Dendritic cell treated with granulocyte-macrophage colony-stimulating factor and Interleukin-4, amounts not matched to agents 40 ng/mL and 50 ng/mL, for 4 days (primary cell): ENCODE measurements around the gene C2orf80.
"Not testable (repeated sequence)": the region's sequence is repeated elsewhere in the genome, so short reads cannot be mapped to it uniquely, and the experiment has no call there.

Experiments used
- H3K27ac Mint-ChIP-seq: one replicate; pipeline ENCODE4 v1.8.0; 2022; ENCODE audit warnings: mild to moderate bottlenecking, mixed read lengths
- H3K27me3 Mint-ChIP-seq: one replicate; pipeline ENCODE4 v1.8.0; 2022; ENCODE audit warnings: mild to moderate bottlenecking, mixed read lengths
- H3K36me3 Mint-ChIP-seq: one replicate; pipeline ENCODE4 v1.8.0; 2022; ENCODE audit warnings: low read depth, mixed read lengths
- H3K4me1 Mint-ChIP-seq: one replicate; pipeline ENCODE4 v1.8.0; 2022; ENCODE audit warnings: low read depth, mixed read lengths
- H3K4me3 Mint-ChIP-seq: one replicate; pipeline ENCODE4 v1.8.0; 2022; ENCODE audit warnings: mild to moderate bottlenecking, moderate library complexity, mixed read lengths
- H3K9me3 Mint-ChIP-seq: one replicate; pipeline ENCODE4 v1.8.0; 2022; ENCODE audit warnings: mixed read lengths
- intact Hi-C: fragments of 100-400 bp; cut with micrococcal nuclease; formaldehyde crosslinking; loops from one replicate; pipeline ENCODE4 v1.15.0; 2022

The C2orf80 gene

DNA sequence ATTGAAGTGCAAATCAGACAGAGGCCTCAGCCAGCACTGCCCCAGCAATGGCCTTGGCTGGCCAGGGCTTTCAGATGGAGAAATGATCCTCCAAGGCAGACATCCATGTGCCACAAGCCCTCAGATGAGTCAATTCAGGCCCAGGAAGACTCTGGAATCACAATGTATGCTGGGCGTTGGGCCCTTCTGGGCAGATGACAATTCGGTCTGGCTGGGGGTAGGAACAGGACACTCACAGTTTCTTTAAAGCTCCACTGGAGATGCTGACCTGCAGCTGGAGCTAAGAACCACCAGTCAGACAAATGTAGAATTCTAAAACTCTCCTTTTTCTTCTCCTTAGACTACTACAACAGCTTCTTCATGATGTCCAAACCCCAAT is 53.1 kb downstream of the C2orf80 start:
- H3K27ac Mint-ChIP-seq: no peak overlapping the region
- H3K4me3 Mint-ChIP-seq: no peak overlapping the region
- H3K27me3 Mint-ChIP-seq: no peaks in the 10 kb centered on the region
- H3K36me3 Mint-ChIP-seq: no peaks in the 10 kb centered on the region
- H3K4me1 Mint-ChIP-seq: no peaks in the 10 kb centered on the region
- H3K9me3 Mint-ChIP-seq: no peaks in the 10 kb centered on the region
- intact Hi-C loops: no loop called here

- Mint-ChIP-seq H3K27me3 (no peaks in the 10 kb centered on the region), H3K36me3 (no peaks in the 10 kb centered on the region), H3K4me1 (no peaks in the 10 kb centered on the region), H3K27ac (no peak overlapping the region), H3K9me3 (no peaks in the 10 kb centered on the region), H3K4me3 (no peak overlapping the region)
- intact Hi-C loops: no loop called here
Observed at GRCh38 chr2:208135794-208136715, 53.8 kb downstream of the C2orf80 start.

DNA sequence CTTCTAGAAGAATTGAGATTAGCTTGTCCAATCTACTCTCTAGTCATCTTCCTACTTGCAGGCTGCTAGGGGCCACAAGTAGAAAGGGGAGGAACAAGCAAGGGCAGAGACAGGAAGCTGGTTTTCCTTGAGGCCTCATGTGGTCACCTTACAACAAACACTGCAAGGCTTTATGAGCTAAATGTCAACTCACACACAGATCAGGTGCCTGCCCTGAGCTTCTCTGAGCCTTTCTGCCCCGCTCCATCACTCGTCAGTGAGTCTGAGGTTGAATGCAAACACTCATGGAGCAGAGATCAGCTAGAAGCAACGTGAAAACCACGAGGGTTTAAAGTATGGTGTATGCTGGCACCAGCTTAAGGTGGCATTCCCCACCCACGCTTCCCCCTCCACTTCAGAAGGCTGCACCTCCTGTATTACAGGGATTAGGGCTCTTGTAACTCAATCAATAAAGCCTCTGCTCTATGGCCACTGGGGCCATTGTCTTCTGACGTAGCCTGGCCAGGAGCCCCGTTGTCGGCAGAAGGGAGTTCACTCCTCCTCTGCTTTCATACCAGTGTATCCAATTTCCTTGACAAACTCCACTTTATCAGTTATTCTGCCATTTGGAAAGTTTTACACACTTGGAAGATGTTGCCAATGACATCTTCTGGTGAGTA is 54.8 kb downstream of the C2orf80 start:
- H3K4me1 Mint-ChIP-seq: no peaks in the 10 kb centered on the region
- H3K9me3 Mint-ChIP-seq: no peaks in the 10 kb centered on the region
- no peaks in the 10 kb centered on the region for H3K36me3 Mint-ChIP-seq
- H3K4me3 Mint-ChIP-seq: no peak overlapping the region
- H3K27me3 Mint-ChIP-seq: no peaks in the 10 kb centered on the region
- intact Hi-C loops: no loop called here
- no peak overlapping the region for H3K27ac Mint-ChIP-seq

GRCh38 chr2:208130712-208131110 is 59.1 kb downstream of the C2orf80 start:
- Mint-ChIP-seq H3K9me3 (no peaks in the 10 kb centered on the region), H3K4me3 (no peak overlapping the region), H3K27me3 (peaks cover 3% of the 10 kb centered on the region), H3K4me1 (no peaks in the 10 kb centered on the region), H3K36me3 (no peaks in the 10 kb centered on the region), H3K27ac (no peak overlapping the region)
- intact Hi-C loops: no loop called here

DNA sequence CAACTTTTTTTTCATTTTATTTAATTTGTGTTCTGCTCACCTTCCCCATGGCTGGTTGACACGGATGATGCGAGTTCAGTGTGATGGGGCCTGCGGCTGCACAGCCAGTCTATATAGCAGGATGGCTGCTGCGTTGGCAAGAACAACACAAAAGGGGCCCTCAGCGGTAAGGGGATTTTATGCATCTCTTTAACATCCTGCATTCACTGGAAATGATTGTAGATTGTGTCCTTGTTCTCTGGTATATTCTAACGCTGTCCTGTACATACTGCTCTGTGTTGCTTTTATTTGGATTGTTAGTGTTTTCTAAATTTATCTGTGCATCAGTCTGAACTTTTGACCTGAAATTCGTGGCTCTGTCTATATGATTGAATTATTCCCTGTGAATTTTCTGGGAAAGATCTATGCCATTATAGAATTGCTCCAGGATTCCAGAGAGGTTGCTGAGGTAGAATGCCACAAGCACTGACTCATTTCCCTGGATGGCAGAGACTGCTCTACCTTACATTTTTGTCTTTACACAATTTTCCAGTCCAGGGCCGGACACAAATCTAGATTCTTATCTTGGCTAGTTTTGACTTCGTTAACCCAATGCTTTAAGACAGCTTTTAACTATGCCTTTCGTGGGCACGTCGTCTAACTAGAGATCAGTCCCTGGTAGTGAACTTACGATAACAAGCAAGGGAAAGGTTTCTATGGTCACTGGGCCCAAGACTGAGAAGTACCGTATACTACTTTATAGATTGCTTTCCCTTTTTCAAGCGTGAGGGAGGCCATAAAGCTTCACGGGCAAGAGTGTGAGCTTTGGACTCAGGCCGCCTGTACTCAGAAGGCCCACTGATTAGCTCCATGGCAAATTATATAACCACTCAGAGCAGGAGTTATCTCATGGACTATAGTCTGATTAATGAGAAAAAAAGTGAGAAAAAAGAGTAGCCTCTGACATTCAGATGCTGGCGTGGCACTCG is 59.8 kb downstream of the C2orf80 start, which contains the start of gene CRYGC:
Gene CRYGC, minus strand, starts transcription at position 85 of the 968 bp plus-strand sequence. Its CDS starts 36 bp downstream, at position 49.
- Mint-ChIP-seq H3K9me3 (no peaks in the 10 kb centered on the region), H3K4me1 (peaks cover 6% of the 10 kb centered on the region), H3K36me3 (no peaks in the 10 kb centered on the region), H3K27ac (no peak within 1 kb of the TSS), H3K27me3 (peaks cover 9% of the 10 kb centered on the region), H3K4me3 (no peak within 1 kb of the TSS)
- intact Hi-C loops: no loop called here

DNA sequence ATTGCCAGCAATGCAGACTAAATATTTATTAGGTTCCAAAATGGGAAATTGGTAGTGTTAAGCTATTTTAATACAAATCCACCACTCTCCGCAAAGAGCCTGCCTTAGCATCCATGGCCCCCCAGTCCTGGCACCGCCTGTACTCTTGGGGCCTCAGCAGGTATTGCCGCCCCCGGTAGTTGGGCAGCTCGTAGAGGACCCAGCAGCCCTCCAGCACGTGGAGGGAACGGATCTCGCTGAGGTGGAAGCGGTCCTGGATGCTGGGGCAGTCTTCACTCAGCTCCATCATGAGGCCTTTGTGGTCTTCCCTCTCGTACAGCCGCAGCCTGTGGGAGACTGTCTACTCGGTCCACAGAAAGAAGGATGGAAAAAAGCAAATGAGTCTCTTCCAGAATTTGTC is 61.7 kb downstream of the C2orf80 start:
- intact Hi-C loops: no loop called here
- Mint-ChIP-seq H3K27me3 (peaks cover 21% of the 10 kb centered on the region), H3K9me3 (no peaks in the 10 kb centered on the region), H3K27ac (no peak overlapping the region), H3K4me1 (peaks cover 19% of the 10 kb centered on the region), H3K4me3 (no peak overlapping the region), H3K36me3 (no peaks in the 10 kb centered on the region)

DNA sequence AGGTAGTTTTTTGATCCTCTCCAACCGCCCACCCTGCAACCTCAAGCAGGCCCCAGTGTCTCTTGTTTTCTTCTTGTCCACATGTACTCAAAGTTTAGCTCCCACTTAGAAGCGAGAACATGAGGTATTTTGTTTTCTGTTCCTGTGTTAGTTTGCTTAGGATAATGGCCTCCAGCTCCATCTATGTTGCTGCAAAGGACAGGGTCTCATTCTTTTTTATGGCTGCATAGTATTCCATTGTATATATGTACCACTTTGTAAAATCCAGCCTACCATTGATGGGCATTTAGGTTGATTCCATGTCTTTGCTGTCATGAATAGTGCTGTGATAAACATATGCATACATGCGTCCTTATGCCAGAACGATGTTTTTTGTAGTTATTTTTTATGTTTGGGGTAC is 62.7 kb downstream of the C2orf80 start:
- intact Hi-C loops: no loop called here
- Mint-ChIP-seq H3K4me3 (no peak overlapping the region), H3K36me3 (no peaks in the 10 kb centered on the region), H3K4me1 (peaks cover 19% of the 10 kb centered on the region), H3K9me3 (no peaks in the 10 kb centered on the region), H3K27me3 (peaks cover 21% of the 10 kb centered on the region), H3K27ac (no peak overlapping the region)

DNA sequence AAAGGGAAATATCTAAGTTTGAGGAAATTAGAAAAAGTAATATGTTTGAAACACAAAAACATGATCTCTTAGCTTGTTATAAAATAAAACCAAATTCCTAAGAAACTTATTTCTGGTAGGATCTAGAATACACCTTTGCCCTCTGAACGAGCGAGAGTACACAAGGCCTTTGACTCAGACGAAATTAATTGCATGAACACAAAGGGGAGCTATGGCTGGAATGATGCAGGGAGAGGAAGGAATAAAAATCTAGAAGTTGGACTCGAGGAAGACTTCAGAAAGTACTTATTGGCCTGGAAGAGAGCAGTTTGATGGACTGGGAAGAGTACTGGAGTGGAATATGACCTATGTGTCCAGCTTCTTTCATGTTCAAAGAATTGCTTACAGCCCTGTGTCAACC is 64.6 kb downstream of the C2orf80 start:
- H3K4me1 Mint-ChIP-seq: peaks cover 19% of the 10 kb centered on the region
- intact Hi-C loops: no loop called here
- no peak overlapping the region for H3K4me3 Mint-ChIP-seq
- no peaks in the 10 kb centered on the region for H3K9me3 Mint-ChIP-seq
- no peaks in the 10 kb centered on the region for H3K36me3 Mint-ChIP-seq
- H3K27me3 Mint-ChIP-seq: peaks cover 21% of the 10 kb centered on the region
- no peak overlapping the region for H3K27ac Mint-ChIP-seq

- H3K27ac Mint-ChIP-seq, intact Hi-C loops, H3K36me3 Mint-ChIP-seq, H3K9me3 Mint-ChIP-seq: not testable (repeated sequence)
- H3K27me3 Mint-ChIP-seq: peaks cover 21% of the 10 kb centered on the region
- H3K4me1 Mint-ChIP-seq: peaks cover 19% of the 10 kb centered on the region
- peak within 1 kb of the TSS; percentile 55 for H3K4me3 Mint-ChIP-seq
Observed at GRCh38 chr2:208124013-208124715, 65.7 kb downstream of the C2orf80 start, which contains the start of gene CRYGD. CRYGD (minus strand) TSS chr2:208124524; CDS start chr2:208124473, 51 bp downstream.

DNA sequence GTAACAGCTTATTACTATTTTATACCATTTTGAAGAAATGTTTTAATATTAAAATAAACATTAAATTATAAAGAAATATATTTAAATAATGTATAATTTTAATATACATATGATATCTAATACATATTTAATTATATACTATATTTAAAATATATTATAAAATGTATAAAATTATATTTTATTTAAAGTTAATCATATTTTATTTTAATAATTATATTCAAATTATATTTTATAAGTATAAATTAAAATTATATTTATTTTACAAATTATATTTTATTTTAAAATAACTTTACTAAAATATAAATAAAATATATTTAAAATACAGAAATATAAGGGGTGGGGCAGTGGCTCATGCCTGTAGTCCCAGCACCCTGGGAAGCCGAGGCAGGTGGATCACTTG is 67.6 kb downstream of the C2orf80 start:
- H3K4me1 Mint-ChIP-seq: peaks cover 19% of the 10 kb centered on the region
- H3K4me3 Mint-ChIP-seq: no peak overlapping the region
- no peak overlapping the region for H3K27ac Mint-ChIP-seq
- no peaks in the 10 kb centered on the region for H3K36me3 Mint-ChIP-seq
- peaks cover 19% of the 10 kb centered on the region for H3K27me3 Mint-ChIP-seq
- no peaks in the 10 kb centered on the region for H3K9me3 Mint-ChIP-seq
- intact Hi-C loops: no loop called here

DNA sequence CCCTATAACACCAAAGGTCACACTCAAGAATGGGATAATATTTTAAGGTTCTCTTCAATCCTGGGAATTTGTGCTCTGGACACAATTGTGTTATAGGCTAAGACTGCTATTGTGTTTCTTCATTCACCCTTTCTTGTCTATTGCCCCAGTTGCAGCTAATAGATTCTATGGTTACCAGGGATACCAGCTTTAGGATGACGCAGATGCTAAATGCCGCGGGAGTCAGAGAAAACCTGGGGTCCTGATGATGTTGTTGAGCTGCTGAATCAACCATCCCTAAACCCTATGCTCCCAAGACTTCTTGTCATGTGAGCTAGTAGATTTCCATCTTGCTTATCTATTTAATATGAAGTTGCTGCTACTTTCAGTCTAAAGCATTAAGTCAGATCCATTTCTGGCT is 70.9 kb downstream of the C2orf80 start:
- Mint-ChIP-seq H3K4me1 (peaks cover 8% of the 10 kb centered on the region), H3K9me3 (no peaks in the 10 kb centered on the region), H3K4me3 (no peak overlapping the region), H3K27ac (no peak overlapping the region), H3K27me3 (peaks cover 1% of the 10 kb centered on the region), H3K36me3 (no peaks in the 10 kb centered on the region)
- intact Hi-C loops: no loop called here

- H3K27me3 Mint-ChIP-seq, H3K27ac Mint-ChIP-seq, H3K4me1 Mint-ChIP-seq, H3K36me3 Mint-ChIP-seq, H3K4me3 Mint-ChIP-seq, H3K9me3 Mint-ChIP-seq, intact Hi-C loops: not testable (repeated sequence)
Observed at GRCh38 chr2:208117390-208117789, 72.4 kb downstream of the C2orf80 start.
